GM12891 (cell line): ENCODE results near the gene PPARG.
"Not testable (repeated sequence)": the region's sequence is repeated elsewhere in the genome, so short reads cannot be mapped to it uniquely, and the experiment has no call there.

Source experiments
- DNase-seq: peaks from one replicate; pipeline ENCODE4 v3.0.0; 2011; ENCODE audit warnings: low spot score; ENCODE audit not compliant: insufficient read length
- FAIRE-seq: peaks from 2 replicates; lab custom pipeline; 2011; peaks lifted over from hg19 to GRCh38; lab: Jason Lieb, UNC
- PAX5 ChIP-seq: IDR thresholded peaks from 2 replicates; pipeline ENCODE4 v1.6.1; 2011; ENCODE audit warnings: low read length, moderate library complexity, mild to moderate bottlenecking; ENCODE audit not compliant: insufficient read depth, severe bottlenecking
- POLR2A ChIP-seq: IDR thresholded peaks from 2 replicates; pipeline ENCODE4 v1.6.1; 2011; ENCODE audit warnings: low read depth, low read length, control low read depth
- POLR2AphosphoS5 ChIP-seq: IDR thresholded peaks from 2 replicates; pipeline ENCODE4 v1.6.1; 2011; ENCODE audit warnings: low read depth, low read length, control low read depth
- POU2F2 ChIP-seq: IDR thresholded peaks from 2 replicates; pipeline ENCODE4 v1.6.1; 2011; ENCODE audit warnings: low read depth, mild to moderate bottlenecking, control low read depth, low read length, moderate library complexity
- SPI1 ChIP-seq: IDR thresholded peaks from 2 replicates; pipeline ENCODE4 v1.6.1; 2011; ENCODE audit warnings: low read depth, low read length, control low read depth
- TAF1 ChIP-seq: IDR thresholded peaks from 2 replicates; pipeline ENCODE4 v1.6.1; 2011; ENCODE audit warnings: low read depth, low read length, control low read depth

The PPARG gene

DNA sequence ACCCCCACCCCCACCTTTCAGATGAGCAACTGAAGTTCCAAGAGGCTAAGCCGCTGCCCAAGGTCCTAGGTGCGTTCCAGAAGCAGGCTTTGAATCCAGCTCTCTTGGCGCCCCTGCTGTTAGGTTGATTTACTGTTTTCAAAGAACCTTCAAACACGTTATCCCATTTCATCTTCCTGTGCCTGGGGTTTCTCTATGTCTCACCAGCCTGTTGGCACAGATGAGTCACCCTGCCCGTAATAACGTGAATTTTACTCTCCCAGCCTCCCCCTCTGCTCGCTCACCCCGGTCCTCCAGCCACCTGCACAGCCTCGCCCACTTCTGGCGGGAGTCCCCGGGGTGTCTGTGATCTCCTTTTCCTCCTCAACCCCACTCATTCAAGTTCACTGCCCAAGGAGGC is 182.4 kb downstream of the PPARG start:
- FAIRE-seq (no peak), DNase-seq (no peak)
- no peak for TF ChIP-seq TAF1
- no peak for TF ChIP-seq POLR2A
- no peak for TF ChIP-seq PAX5
- no peak for TF ChIP-seq POU2F2
- TF ChIP-seq SPI1, result no peak
- TF ChIP-seq POLR2AphosphoS5, result no peak

DNA sequence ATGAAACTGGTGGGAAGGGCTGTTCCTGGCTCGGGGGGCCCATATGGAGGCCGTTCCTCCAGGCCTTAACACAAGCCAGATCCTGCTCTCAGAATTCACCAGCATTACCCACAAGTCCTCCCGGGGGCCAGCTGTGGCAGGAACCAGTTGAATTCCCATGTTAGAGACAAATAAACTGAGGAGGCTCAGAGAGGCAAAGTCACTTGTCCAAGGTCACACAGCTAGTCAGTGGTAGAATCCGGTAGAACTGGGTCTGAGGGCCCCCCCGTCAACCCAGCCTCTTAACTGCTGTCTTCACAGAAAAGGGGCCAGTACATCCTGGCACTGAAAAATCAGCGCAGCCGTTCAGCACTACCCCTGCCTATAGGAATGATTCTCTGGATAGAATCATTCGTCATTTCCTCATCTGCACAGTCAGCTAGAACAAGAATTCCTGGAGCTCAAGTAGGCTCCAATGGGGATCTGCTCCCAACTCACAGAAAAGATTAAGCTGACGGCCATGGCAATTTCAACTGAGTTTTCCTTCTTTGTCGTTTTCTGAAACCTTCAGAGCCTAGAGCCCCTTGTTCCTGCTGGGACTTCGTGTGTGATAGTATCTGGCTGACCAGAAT is 183.2 kb downstream of the PPARG start:
- no peak for TF ChIP-seq POLR2AphosphoS5
- TF ChIP-seq POU2F2, result no peak
- no peak for TF ChIP-seq SPI1
- TF ChIP-seq TAF1, result no peak
- no peak for TF ChIP-seq POLR2A
- no peak for TF ChIP-seq PAX5
- FAIRE-seq (no peak), DNase-seq (no peak)

DNA sequence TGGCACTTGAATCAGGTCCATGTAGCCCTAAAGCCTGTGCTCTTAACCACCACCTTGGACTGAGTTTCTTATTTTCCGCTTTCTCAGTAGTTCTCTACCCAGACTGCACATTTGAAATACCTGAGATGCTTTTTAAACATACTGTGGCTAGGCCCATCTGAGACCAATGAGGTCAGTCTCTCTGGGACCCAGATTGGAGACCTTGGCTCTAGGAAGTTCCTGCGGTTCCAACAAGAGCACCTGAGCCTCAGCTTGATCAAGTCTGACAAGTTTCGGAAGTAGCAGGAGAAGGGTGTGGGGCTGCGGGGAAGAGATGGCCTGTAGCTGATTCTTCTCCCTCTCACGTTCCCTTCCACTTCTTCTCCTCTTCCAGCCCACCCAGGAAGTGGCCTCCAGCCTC is 183.9 kb downstream of the PPARG start:
- FAIRE-seq (no peak), DNase-seq (no peak)
- no peak for TF ChIP-seq POU2F2
- TF ChIP-seq POLR2A, result no peak

DNA sequence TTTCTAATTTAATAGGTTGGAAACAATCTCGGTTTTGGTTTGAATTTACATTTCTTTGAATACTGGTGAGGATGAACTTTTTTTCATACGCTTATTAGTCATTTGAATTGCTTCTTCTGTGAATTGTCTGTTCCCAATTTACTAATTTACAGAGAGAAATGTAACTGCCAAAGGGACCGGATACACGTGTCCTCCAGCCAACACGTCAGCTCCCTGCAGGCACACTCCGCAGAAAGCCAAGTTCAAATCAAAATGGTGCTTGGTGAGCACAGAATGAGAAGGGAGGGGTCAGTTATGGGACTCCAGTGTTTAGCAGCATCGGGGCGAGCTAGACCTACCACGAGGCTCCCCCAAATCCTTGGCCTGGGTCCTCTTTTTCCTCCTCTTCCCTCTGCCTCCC is 184.6 kb downstream of the PPARG start:
- no peak for TF ChIP-seq TAF1
- TF ChIP-seq SPI1, result no peak
- TF ChIP-seq POLR2A, result no peak
- no peak for TF ChIP-seq PAX5
- no peak for TF ChIP-seq POLR2AphosphoS5
- TF ChIP-seq POU2F2, result no peak
- FAIRE-seq (no peak), DNase-seq (no peak)

DNA sequence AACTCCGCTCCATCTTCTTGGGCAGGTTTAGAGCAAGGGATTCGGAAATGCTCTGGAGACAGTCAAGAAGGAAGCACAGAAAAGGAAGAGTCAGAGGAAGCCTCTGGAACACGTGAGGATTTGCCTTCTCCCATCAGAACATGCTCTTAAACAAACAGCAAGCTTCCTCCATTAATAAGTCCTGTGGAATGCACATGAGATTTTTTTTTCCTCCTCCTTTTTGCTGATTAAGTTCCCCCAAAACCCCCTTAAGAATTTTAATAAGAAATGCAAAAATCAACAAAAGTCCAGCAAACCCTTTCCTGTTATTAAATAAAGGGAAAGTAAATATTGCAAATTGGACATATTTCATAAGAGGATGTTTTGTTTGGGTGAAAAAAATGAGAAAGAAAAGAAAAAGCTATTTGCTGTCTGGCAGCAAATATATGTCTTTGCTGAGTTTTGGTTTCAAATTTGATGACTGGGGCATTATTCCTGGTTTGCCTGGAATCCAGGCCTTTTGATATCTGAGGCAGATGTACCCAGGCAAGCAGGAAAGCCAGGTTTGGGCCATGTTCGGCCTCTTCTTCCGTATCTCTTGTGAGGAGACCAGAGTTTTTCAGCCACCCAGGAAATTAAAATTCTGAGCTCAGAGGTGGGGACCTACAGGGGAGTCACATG is 187.5 kb downstream of the PPARG start:
- TF ChIP-seq POLR2AphosphoS5, result no peak
- no peak for TF ChIP-seq SPI1
- no peak for TF ChIP-seq PAX5
- no peak for TF ChIP-seq POU2F2
- DNase-seq (no peak), FAIRE-seq (no peak)

DNA sequence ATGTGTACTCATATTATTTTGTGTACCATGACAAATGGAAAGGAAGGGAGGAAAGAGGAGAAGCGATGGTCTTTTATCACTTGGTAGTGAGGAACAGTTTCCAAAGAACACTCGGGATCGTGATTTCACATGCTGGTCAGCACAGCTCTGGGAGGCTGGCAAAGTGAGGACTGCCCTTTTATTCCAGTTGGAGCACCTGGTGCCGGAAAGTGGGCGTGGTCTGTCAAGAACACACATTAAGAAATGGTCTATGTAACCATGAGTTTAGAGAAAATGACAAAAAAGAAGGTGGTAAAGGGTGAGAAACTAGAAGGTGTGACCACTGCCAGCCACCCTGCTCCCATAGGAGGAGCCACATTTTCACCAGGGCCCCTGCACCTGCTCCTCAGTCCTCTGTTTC is 188.4 kb downstream of the PPARG start:
- FAIRE-seq, result no peak
- DNase-seq, result no peak
- no peak for TF ChIP-seq POLR2A
- no peak for TF ChIP-seq POLR2AphosphoS5
- no peak for TF ChIP-seq POU2F2
- no peak for TF ChIP-seq PAX5

DNA sequence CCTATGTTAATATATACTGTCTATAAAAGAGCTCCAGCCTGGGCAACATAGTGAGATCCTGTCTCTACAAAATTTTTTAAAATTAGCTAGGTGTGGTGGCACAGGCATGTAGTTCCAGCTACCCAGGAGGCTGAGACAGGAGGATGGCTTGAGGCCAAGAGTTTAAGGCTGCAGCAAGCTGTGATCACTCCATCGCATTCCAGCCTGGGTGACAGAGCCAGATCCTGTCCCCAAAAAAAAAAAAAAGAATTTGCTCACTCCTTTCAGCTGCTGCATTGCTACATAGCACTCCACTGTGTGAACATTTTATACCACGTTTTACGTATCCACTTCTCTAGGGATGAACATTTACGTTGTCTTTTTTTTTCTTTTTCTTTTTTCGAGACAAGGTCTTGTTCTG is 189.5 kb downstream of the PPARG start:
- TF ChIP-seq PAX5 (no peak), POLR2AphosphoS5 (no peak), POU2F2 (no peak), POLR2A (no peak), SPI1 (no peak), TAF1 (no peak)
- DNase-seq (no peak), FAIRE-seq (no peak)

DNA sequence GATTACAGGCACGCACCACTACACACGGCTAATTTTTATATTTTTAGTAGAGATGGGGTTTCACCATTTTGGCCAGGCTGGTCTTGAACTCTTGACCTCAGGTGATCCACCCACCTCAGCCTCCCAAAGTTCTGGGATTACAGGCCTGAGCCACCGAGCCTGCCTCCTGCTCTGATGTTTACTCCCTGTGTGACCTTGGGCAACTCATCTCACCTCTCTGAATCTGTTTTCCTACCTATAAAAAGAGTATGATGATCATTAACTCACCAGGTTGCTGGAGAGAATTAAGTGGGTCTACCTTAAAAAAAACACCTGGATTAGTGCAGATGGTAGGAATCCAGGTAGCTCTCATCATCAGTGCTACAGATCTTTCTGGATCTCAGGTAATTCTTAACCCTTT is 190.3 kb downstream of the PPARG start:
- not testable (repeated sequence) for FAIRE-seq, DNase-seq

DNA sequence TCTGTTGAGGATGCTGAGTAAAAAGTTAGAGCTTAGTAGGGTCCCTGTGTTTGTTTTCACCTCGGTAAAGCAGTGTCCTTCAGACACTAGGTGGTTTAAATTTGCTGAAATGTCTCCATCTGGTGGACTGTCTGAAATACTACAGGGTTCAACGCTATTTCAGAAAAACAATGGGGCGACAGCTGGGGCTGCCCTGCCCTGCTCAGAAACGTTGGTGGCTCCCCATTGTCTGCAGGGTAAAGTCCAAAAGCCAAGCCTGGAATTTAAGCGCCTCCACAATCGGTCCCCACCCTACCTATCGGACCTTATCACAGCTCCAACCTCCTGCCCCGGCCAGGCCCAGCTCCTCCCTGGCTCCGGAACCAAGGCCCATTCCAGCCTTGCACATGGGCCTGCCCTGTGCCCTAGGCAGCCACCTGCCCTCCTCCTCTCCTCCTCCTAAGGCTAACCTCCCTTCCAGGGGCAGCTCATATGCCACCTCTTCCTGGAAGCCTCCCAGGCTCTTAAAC is 191.1 kb downstream of the PPARG start:
- peak; percentile 51 for DNase-seq
- FAIRE-seq, result peak; percentile 77
- TF ChIP-seq SPI1, result no peak
- TF ChIP-seq PAX5, result no peak
- no peak for TF ChIP-seq TAF1

DNA sequence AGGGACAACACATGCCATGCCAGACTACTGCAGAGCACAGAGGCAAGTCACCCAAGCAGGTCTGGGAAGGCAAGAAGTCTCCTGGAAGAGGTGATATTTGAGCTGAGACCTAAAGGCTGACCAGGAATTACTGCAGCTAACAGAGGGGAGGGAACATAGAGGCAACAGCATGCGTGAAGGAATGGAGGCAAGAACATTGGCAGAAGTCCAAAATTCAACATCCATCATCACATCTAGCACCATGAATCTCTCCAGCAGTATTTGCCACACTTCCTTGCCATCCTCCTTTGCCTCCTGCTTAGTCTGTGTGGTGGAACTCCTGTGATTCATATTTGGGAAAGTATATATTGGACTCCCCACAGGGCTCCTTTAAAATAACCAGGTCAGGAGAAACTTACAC is 194.5 kb downstream of the PPARG start:
- TF ChIP-seq SPI1, result no peak
- no peak for TF ChIP-seq TAF1
- no peak for TF ChIP-seq POU2F2
- no peak for TF ChIP-seq POLR2AphosphoS5
- no peak for TF ChIP-seq PAX5
- no peak for TF ChIP-seq POLR2A
- DNase-seq (no peak), FAIRE-seq (no peak)
